ENCODE data around the gene EMSY. TPM values are rescaled to one million over a fixed set of nuclear protein-coding genes. Genes with fewer than 3 reads are reported as not detected.

EMSY gene
- total RNA-seq, 1 donor from 2014 or later: 20.9 TPM

- intact Hi-C loops (cut with DNase I): no loop called here
- Histone ChIP-seq H3K27me3 (no peaks in the 10 kb centered on the region), H3K4me1 (no peaks in the 10 kb centered on the region), H3K4me3 (no peak overlapping the region), H3K9me3 (no peaks in the 10 kb centered on the region), H3K27ac (no peak overlapping the region), H3K36me3 (peaks cover 31% of the 10 kb centered on the region)
- ATAC-seq (no peak), DNase-seq (no peak)
- TF ChIP-seq, protein P1, sequence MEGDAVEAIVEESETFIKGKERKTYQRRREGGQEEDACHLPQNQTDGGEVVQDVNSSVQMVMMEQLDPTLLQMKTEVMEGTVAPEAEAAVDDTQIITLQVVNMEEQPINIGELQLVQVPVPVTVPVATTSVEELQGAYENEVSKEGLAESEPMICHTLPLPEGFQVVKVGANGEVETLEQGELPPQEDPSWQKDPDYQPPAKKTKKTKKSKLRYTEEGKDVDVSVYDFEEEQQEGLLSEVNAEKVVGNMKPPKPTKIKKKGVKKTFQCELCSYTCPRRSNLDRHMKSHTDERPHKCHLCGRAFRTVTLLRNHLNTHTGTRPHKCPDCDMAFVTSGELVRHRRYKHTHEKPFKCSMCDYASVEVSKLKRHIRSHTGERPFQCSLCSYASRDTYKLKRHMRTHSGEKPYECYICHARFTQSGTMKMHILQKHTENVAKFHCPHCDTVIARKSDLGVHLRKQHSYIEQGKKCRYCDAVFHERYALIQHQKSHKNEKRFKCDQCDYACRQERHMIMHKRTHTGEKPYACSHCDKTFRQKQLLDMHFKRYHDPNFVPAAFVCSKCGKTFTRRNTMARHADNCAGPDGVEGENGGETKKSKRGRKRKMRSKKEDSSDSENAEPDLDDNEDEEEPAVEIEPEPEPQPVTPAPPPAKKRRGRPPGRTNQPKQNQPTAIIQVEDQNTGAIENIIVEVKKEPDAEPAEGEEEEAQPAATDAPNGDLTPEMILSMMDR (IDR thresholded peaks at IDR 0.05): no peak
Measured at GRCh38 chr11:76493626-76494539, 49.1 kb downstream of the EMSY start.

DNA sequence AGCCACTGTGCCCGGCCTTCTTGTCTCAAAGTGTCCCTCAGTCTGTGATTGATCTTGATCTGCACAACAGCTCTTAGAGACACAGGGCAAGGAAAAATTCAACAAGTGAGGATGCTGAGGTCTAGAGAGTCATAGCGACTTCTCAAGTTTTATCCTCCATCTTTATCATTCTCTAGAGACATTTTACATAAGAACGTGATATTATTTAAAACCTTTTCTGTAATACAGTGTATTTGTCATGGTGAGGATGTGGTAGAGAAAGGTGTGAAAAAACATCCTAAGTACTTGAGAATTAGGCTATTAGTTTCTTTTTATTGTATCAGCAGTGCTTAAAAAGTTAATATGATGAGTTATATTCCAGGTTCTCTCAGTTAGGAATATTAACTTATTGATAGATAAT is 50.2 kb downstream of the EMSY start:
- intact Hi-C loops (cut with DNase I): no loop called here
- Histone ChIP-seq H3K27ac (no peak overlapping the region), H3K9me3 (no peaks in the 10 kb centered on the region), H3K4me1 (no peaks in the 10 kb centered on the region), H3K4me3 (no peak overlapping the region), H3K36me3 (peaks cover 38% of the 10 kb centered on the region), H3K27me3 (no peaks in the 10 kb centered on the region)
- ATAC-seq: no peak
- TF ChIP-seq, protein P1 (IDR thresholded peaks at IDR 0.05): no peak
- DNase-seq: no peak

DNA sequence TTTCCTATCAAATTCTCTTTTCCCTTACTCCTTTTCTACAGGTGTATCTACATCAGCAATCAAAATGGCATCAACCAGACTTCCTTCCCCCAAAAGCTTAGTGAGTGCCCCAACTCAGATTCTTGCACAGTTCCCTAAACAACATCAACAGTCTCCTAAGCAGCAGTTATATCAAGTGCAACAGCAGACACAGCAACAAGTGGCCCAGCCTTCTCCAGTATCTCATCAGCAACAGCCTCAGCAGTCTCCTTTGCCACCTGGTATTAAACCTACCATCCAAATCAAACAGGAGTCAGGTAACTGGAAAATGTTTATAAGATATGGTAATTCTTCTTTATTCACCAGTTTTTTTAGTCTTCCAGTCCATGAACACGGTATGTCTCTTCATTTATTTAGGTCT is 51.4 kb downstream of the EMSY start:
- Histone ChIP-seq H3K9me3 (no peaks in the 10 kb centered on the region), H3K36me3 (peaks cover 44% of the 10 kb centered on the region), H3K4me3 (no peak overlapping the region), H3K4me1 (no peaks in the 10 kb centered on the region), H3K27ac (no peak overlapping the region), H3K27me3 (no peaks in the 10 kb centered on the region)
- DNase-seq: no peak
- ATAC-seq: no peak
- intact Hi-C loops (cut with DNase I): no loop called here
- TF ChIP-seq, protein P1 (IDR thresholded peaks at IDR 0.05): no peak

DNA sequence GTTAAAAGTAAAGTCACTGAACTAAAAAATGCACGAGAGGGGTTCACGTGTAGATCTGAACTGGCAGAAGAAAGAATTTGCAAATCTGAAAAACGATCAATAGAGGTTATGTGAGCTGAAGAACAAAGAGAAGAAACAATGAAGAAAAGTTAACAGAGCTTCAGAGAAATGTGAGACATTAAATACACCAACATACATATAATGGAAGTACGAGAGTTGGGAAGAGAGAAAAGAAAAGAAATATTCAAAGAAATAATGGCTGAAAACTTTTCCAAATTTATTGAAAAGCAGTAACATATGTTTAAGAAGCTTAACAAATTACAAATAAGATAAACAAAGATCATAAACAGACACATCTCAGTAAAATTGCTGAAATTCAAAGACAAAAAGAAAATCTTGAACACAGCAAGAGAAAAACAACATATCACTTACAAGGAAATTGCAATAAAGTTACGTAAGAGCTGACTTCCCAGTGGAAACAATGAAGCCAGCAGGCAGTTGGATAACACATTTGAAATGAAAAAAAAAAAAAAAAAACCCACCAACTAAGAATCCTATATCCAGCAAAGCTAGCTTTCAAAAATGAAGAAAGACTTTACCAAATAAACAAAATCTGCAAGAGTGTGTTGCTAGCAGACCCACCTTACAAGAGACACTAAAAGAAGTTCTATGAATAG is 56.8 kb downstream of the EMSY start:
- no peaks in the 10 kb centered on the region for H3K4me1 ChIP-seq
- DNase-seq: no peak
- H3K9me3 ChIP-seq: no peaks in the 10 kb centered on the region
- no peak overlapping the region for H3K4me3 ChIP-seq
- H3K27me3 ChIP-seq: no peaks in the 10 kb centered on the region
- no peak overlapping the region for H3K27ac ChIP-seq
- H3K36me3 ChIP-seq: peaks cover 26% of the 10 kb centered on the region
- TF ChIP-seq, protein P1 (IDR thresholded peaks at IDR 0.05): no peak
- ATAC-seq: no peak
- intact Hi-C loops (cut with DNase I): no loop called here

GRCh38 chr11:76506833-76507232 is 62.0 kb downstream of the EMSY start:
- intact Hi-C loops (cut with DNase I): no loop called here

More at GRCh38 chr11:76506833-76507232, 62.0 kb downstream of the EMSY start:
- Histone ChIP-seq H3K4me1 (no peaks in the 10 kb centered on the region), H3K27ac (no peak overlapping the region), H3K36me3 (no peaks in the 10 kb centered on the region), H3K4me3 (no peak overlapping the region), H3K27me3 (no peaks in the 10 kb centered on the region), H3K9me3 (no peaks in the 10 kb centered on the region)
- DNase-seq: no peak
- TF ChIP-seq, protein P1 (IDR thresholded peaks at IDR 0.05): no peak
- no peak for ATAC-seq
